D721Med (cell line): ENCODE results near the gene NECTIN1.

ENCODE experiments used
- DNase-seq: peaks from one replicate; pipeline ENCODE4 v3.0.0; 2011; ENCODE audit warnings: low spot score; ENCODE audit not compliant: insufficient read length
- FAIRE-seq: peaks from 2 replicates; lab custom pipeline; 2011; peaks lifted over from hg19 to GRCh38; lab: Jason Lieb, UNC
- TF ChIP-seq, protein P1 (sequence below): IDR thresholded peaks from 2 replicates; pipeline ENCODE4 v1.5.1; 2012; ENCODE audit warnings: mild to moderate bottlenecking, control low read depth; ENCODE audit not compliant: insufficient read depth; ENCODE audit errors: missing control alignments

The NECTIN1 gene

DNA sequence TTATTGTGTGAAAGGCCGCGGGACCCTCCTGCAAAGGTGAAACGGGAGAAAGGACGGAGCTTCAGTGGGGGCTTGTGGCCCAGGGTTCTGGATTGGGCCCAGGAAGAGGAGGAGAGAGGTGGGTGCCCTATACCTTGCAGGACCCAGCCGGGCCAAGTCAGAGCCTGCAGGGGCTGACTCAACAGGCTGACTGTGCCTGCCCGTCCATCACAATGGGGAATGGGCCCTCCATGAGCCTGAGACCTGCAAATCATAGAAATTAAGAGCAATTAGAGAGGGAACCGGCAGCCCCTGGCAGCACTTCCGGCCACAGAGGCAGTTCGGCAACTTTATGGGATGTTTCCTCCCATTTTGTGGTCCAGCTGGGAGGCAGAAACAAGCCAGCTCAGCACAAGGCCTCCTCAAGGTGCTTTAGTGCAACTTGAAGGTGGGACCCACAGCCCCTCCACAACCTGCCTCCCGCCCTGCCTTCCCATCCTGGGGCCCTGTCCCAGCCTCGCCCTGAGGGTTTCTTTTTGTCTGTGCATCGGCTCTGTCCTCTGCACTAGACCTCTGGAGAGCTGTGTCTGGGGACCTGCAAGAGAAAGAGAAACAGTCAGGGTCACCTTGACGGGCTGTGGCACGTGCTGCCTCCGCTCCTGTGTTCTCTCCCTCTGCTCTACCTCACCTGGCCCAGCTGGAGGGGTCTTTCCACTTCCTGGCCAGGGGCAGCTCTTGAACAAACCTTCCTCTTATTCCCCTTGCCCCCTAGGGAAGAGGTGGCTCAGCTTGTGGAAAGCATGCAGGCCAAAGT is 19.1 kb upstream of the NECTIN1 start:
- no peak for DNase-seq
- TF ChIP-seq, protein P1, sequence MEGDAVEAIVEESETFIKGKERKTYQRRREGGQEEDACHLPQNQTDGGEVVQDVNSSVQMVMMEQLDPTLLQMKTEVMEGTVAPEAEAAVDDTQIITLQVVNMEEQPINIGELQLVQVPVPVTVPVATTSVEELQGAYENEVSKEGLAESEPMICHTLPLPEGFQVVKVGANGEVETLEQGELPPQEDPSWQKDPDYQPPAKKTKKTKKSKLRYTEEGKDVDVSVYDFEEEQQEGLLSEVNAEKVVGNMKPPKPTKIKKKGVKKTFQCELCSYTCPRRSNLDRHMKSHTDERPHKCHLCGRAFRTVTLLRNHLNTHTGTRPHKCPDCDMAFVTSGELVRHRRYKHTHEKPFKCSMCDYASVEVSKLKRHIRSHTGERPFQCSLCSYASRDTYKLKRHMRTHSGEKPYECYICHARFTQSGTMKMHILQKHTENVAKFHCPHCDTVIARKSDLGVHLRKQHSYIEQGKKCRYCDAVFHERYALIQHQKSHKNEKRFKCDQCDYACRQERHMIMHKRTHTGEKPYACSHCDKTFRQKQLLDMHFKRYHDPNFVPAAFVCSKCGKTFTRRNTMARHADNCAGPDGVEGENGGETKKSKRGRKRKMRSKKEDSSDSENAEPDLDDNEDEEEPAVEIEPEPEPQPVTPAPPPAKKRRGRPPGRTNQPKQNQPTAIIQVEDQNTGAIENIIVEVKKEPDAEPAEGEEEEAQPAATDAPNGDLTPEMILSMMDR: no peak
- FAIRE-seq: no peak

DNA sequence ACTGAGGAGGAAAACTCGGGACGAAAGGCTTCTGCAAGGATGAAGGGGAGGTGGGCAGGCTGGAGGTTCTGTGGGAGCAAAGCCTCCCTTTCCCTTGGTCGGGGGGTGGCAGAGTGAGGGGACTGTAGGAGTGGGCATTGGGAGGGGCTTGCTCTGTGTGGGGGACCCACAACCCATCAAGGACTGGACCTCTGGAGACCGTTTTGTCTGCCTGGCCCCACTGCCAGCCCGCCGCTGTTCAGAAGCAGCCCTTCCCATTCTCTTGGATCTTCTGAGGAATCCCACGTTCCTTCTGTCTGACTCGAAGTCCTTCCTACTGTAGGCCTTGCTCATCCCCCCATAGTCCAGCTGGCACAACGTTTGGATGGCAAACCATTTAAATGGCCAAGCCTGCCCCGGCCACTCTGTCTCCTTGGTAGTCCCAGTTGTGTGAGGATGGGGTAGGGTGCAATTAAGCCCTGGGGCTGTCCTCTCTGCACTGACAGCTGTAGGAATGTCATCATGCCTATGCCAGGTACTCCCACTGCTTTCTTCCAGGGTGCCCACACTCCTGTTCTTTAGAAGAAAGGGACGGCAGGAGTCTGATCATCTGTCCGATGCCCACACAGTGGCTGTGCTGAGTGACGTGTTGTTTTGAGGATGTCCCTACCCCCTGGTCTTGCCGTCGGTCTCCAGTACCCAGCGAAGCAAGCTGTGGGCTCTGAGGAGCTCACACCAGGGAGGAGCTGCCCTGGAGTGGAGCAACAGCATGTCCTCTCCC is 17.0 kb upstream of the NECTIN1 start:
- TF ChIP-seq, protein P1: no peak
- no peak for FAIRE-seq
- DNase-seq: no peak

DNA sequence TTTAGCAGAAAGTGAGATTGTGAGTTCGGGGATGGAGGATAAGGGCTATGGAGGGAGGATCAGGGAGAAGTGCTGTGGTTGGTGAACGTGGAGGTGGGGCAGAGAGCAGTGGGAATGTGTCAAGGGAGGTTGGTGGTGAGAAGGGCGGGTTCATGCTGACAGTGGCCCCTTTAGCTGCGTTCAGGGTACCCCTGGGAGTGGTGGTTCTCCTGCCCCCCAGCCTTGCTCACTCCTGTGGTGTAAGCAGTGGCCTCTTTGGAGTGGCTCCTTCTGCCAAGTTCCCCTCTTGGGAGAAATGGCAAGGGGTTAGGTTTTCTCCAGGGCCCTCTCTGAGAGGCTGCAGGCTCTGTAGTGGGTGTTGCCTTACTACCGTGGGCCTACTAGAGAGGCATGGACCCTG is 16.1 kb upstream of the NECTIN1 start:
- TF ChIP-seq, protein P1: no peak
- DNase-seq (no peak), FAIRE-seq (no peak)

DNA sequence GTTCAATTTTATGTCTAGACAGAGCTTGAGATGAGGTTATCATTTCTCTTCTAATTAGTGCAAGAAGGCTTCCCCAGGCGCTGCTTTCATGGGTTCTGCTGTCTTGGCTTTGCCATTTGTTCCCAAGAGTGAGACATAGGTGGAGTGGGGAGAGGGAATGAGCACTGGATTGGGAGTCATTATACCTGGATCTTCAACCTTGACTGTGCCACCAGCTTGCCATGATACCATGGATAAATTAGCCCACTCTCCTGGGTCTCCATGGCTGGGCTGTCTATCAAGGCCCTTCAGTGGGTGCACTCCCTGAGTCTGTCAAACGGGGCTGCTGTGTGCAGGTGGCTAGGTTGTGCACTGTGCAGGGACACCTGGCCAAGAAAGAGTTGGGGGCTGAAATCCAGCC is 15.6 kb upstream of the NECTIN1 start:
- FAIRE-seq: no peak
- TF ChIP-seq, protein P1: no peak
- no peak for DNase-seq

DNA sequence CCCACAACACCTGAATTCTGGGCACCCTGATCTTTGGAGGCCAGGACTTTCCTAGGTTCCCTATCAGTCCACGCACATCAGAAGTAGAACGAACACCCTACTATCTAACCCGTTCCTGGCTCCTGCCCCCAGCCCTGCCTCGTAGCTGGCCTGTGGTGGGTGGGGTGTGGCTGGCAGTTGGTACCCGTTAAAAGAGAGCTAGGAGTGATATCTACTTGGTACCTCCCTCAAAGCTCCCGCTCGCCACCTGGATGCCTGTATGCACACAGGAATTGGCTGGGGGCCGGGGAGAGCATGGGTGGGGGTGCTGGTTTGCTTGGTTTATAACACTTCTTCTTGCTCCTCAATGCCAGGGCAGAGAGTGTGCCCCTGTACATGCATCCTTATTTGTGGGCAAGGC is 14.0 kb upstream of the NECTIN1 start:
- FAIRE-seq (no peak), DNase-seq (no peak)
- TF ChIP-seq, protein P1: no peak

DNA sequence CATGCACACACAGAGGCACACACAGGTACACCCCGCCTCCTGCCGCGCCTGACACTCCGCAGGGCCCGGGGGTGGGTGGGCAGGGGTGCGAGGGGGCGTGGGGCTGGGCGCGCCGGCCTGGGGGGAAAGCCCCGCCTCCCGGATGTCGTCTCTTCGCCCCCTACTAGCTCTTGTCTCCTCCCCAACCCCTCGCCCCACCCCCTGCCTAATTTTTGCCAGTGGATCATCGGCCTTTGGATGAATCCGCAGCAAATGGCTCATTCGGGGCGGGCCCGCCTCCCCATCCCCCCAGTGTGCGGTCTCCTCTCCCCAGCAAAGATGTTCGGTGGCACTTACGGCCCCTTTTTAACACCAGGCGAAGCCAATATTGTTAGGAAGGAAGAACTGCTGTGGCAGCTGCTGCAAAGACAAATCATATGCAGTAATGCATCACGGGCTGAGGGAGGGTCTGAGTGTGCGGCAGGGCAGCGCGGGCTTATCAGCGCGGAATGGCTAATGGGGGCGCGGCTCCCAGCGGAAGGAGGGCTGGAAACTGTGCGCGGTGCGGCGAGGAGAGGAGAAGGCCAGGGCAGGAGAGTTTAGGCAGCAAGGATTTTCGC is 13.4 kb upstream of the NECTIN1 start:
- no peak for FAIRE-seq
- TF ChIP-seq, protein P1: no peak
- no peak for DNase-seq
